Non-pigmented ciliary epithelial cell (primary cell): ENCODE data around the gene RAP1GAP2.
"Not testable (repeated sequence)": the region's sequence is repeated elsewhere in the genome, so short reads cannot be mapped to it uniquely, and the experiment has no call there.

Experiments used
- DNase-seq: peaks from one replicate; pipeline ENCODE4 v3.0.0-alpha.2; 2010; ENCODE audit warnings: low read depth

The RAP1GAP2 gene

GRCh38 chr17:3043737-3044365 lies 247.6 kb downstream of the RAP1GAP2 start:
- DNase-seq, result no peak

DNA sequence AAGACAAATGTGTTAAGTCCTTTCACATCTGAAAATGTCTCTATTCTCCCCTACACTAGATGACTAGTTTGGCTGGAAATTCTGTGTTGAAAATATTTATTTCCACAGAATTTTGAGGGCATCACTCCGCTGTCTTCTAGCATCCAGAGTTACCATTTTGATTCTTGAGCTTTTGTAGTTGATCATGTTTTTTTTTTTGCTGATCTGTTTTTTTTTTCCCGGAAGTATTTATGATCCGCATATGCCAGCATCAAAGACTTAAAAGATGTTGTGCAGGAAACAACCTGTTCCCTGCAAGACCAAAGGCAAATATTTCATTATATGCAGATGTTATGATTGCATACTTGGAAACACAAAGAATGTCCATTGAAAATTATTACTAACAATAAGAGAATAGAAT lies 250.5 kb downstream of the RAP1GAP2 start:
- DNase-seq, result no peak

- DNase-seq, result peak; percentile 77
These were observed 252.7 kb downstream of the RAP1GAP2 start for GRCh38 chr17:3048727-3049471.

- DNase-seq, result no peak
These were observed 253.6 kb downstream of the RAP1GAP2 start for GRCh38 chr17:3049705-3050295.

- not testable (repeated sequence) for DNase-seq
These were observed 258.6 kb downstream of the RAP1GAP2 start for GRCh38 chr17:3054868-3055267.

GRCh38 chr17:3062824-3063377 lies 266.7 kb downstream of the RAP1GAP2 start:
- not testable (repeated sequence) for DNase-seq

DNA sequence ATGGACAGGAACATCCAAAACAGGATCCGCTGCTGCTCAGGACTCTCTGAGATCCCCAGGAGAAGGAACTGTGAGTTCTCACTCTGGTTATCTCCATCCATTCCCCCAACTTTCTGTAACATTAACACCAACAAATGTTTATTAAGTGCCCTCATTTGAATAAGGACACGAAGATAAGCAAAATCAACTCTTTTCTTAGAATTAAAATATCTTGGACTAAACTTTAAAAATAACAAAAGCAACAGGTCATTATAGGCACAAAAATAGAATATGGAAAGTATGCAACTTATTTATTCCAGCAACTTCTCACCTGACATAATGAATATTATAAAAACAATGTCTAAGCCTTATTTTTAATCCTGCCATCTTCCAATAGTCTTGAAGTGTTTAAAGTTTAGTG lies 267.3 kb downstream of the RAP1GAP2 start, which contains the start of gene OR1D5:
OR1D5 (minus strand) TSS at position 101 of the 400 bp plus-strand sequence; CDS start at position 101, 0 bp downstream.
- not testable (repeated sequence) for DNase-seq

DNA sequence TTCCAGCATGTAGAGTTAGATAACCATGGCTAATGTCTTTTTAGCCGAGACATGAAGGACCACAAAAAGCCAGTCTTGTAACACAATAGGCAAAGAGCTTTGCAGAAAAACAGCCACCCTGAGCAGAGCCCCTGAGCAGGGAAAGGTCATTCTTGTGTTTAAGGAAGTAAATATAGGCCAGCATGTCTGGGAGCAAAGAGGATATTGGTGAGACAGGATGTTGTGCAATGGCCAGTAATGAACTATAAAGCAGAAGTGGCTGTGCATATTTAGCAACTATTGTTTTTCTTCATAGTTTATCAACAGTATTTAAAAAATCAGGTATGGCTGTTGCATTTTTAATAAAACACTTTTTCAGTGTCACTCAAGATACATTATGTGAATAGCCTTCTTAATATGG lies 269.0 kb downstream of the RAP1GAP2 start:
- DNase-seq, result not testable (repeated sequence)

DNA sequence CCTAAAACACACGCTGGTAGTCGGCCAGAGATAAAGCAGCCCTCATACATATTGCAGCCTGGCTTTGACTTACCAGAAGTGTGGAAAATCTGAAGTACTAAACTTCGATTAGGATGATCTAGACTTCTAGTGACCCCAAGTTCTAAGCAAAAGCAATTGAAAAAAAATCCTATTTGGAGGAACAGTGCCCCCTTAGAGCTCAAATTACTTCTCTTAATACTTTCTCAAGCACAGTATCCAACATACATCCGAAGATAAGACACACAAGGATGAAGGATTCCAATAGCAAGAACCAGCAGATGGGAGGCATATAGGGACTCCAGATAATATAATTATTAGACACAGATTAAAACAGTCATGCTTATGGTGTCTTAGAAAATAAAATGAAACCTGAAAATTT lies 277.6 kb downstream of the RAP1GAP2 start:
- DNase-seq, result not testable (repeated sequence)
